GM12801 (cell line): ENCODE results near the gene UCMA.

ENCODE experiments used
- TF ChIP-seq, protein P1 (sequence below): IDR thresholded peaks from one replicate; pipeline ENCODE4 v1.5.1; 2011; ENCODE audit warnings: control low read depth; ENCODE audit not compliant: insufficient read length; ENCODE audit errors: extremely low read depth

Gene UCMA

DNA sequence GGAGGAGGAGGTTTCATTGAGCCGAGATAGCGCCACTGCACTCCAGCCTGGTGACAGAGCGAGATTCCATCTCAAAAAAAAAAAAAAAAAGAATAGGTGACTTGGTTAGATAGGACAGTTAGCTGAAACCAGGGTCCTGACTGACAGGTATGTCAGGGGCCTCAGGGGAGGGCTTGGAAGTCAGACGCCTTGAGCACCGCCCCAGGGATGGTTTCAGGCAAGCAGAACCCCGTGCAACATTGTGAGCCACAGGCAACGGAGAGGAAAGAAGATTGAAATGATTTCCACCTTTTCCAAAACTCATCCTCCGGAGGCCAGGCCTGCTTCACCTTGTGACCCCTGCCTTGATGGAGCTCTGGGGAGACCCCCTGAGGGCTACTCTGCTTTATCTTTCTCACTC, 8.6 kb downstream of the UCMA start:
- TF ChIP-seq, protein P1, sequence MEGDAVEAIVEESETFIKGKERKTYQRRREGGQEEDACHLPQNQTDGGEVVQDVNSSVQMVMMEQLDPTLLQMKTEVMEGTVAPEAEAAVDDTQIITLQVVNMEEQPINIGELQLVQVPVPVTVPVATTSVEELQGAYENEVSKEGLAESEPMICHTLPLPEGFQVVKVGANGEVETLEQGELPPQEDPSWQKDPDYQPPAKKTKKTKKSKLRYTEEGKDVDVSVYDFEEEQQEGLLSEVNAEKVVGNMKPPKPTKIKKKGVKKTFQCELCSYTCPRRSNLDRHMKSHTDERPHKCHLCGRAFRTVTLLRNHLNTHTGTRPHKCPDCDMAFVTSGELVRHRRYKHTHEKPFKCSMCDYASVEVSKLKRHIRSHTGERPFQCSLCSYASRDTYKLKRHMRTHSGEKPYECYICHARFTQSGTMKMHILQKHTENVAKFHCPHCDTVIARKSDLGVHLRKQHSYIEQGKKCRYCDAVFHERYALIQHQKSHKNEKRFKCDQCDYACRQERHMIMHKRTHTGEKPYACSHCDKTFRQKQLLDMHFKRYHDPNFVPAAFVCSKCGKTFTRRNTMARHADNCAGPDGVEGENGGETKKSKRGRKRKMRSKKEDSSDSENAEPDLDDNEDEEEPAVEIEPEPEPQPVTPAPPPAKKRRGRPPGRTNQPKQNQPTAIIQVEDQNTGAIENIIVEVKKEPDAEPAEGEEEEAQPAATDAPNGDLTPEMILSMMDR = no peak

GRCh38 chr10:13224210-13224995, 9.8 kb downstream of the UCMA start:
- TF ChIP-seq, protein P1 = no peak

DNA sequence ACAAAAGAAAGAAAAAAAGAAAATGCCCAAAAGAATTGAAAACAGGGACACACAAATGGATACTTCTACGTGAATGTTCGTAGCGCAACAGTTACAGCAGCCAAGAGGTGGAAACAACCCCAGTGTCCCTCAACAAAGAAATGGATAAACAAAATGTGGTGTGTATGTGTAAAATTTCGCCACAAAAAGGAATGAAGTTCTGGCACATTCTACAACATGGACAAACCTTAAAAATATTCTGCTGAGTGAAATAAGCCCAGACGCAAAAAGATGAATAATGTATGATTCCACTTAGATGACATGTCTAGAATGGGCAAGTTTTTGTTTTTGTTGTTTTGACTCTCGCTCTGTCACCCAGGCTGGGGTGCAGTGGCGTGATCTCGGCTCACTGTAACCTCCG, 10.9 kb downstream of the UCMA start:
- TF ChIP-seq, protein P1 = no peak

GRCh38 chr10:13222566-13222965, 11.6 kb downstream of the UCMA start:
- TF ChIP-seq, protein P1 = no peak

GRCh38 chr10:13222151-13222550, 12.0 kb downstream of the UCMA start:
- TF ChIP-seq, protein P1 = no peak

GRCh38 chr10:13221572-13221971, 12.6 kb downstream of the UCMA start:
- TF ChIP-seq, protein P1 = no peak

DNA sequence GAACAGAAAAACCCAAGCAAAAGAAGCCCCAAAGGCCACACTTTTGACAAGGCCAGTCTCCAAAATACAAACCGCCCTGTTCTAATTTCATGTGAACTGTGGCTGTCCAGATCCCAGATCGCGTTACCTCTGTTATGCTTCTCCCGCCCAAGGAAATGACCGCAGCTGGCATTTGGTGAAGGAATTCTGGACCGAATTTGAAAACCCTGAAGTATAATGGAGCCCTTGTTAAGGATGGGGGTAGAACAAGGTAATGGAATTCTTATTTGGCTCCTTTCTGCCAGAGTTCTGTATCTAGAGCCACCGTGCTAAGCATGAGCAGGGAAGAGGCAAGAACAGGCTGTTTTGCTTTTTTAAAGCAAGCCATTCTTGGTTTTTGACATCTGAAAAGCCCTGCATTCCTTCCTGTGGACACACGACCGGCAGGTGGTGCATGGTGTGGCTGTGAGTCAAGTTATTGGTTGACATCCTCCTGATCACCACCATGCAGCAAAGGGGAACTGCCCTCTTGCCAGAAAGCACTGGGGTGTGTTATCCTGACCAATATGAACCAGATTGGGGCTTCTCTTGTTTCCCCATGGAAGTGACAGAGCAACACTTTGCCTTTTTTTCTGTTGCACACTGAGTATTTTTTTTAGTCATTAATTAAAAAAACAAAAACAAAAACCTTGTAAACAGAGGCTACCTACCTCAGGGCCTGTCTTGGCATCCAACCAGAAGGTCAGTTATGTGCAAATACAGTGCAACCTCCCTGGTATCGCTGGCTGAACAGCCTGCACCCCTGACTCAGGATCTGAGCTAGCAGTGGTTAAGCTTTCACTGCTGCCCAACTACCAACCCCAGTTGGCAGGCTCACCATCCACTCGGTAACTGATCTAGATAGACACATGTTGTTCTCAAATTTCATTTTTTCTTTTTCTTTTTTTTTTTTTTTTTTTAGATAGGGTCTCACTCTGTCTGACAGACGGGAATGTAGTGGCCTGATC, 14.2 kb downstream of the UCMA start:
- TF ChIP-seq, protein P1 = no peak
